Caco-2 (cell line): ENCODE data around the gene CYP1A2. TPM values are rescaled to one million over a fixed set of nuclear protein-coding genes. Genes with fewer than 3 reads are reported as not detected.
A peak's percentile ranks its signal among the peaks of the same experiment; 100 is the strongest.

Experiments
- Bru-seq: library from RNA; stranded (reverse); fragments of 400-500 nt; gene quantifications from one replicate; lab custom pipeline; 2021; lab: Mats Ljungman, UMichigan
- BruChase-seq, 2 experiments: library from RNA; stranded (reverse); fragments of 400-500 nt; gene quantifications; one replicate each; lab custom pipeline; 2021; lab: Mats Ljungman, UMichigan
- BruUV-seq: library from RNA; stranded (reverse); fragments of 400-500 nt; replicated peaks from 2 replicates; lab custom pipeline; 2021; lab: Mats Ljungman, UMichigan
- CTCF ChIA-PET: fragments of 300-600 bp; sonication (Branson Sonifier 250); formaldehyde crosslinking; loops from one replicate; lab custom pipeline; 2022; ENCODE audit warnings: antibody characterized with exemption; lab: Charles Lee
- POLR2A ChIA-PET: fragments of 300-600 bp; sonication (Branson Sonifier 250); formaldehyde crosslinking; loops from one replicate; lab custom pipeline; 2022; ENCODE audit warnings: antibody characterized with exemption; lab: Charles Lee
- DNase-seq, 2 experiments: peaks; one replicate each; pipeline versions ENCODE4 v3.0.0 to v3.0.0-alpha.2; 2020 to 2022
- H3K27me3 ChIP-seq: replicated peaks from 2 replicates; pipeline ENCODE4 v1.6.0; 2011; ENCODE audit warnings: low read length; ENCODE audit not compliant: control insufficient read depth, insufficient read depth
- H3K36me3 ChIP-seq: 2 replicates; pipeline ENCODE4 v1.5.1; 2011; ENCODE audit warnings: low read length; ENCODE audit not compliant: control insufficient read depth, insufficient read depth
- H3K4me1 ChIP-seq: fragments of 250-450 bp; sonication (Bioruptor Pico); 2 replicates; pipeline ENCODE4 v1.5.1; 2020; ENCODE audit warnings: mild to moderate bottlenecking
- H3K4me3 ChIP-seq: 2 replicates; pipeline ENCODE4 v1.5.1; 2011; ENCODE audit warnings: low read depth, mild to moderate bottlenecking, control low read depth, low read length
- H3K9me3 ChIP-seq: fragments of 250-450 bp; sonication (Bioruptor Pico); 2 replicates; pipeline ENCODE4 v1.5.1; 2020; ENCODE audit warnings: mild to moderate bottlenecking, moderate library complexity
- H3K27ac Mint-ChIP-seq: one replicate; pipeline ENCODE4 v1.8.0; 2022; ENCODE audit warnings: mixed read lengths; ENCODE audit not compliant: unreplicated experiment
- H3K27me3 Mint-ChIP-seq: one replicate; pipeline ENCODE4 v1.8.0; 2022; ENCODE audit warnings: mixed read lengths; ENCODE audit not compliant: insufficient read depth, unreplicated experiment
- H3K36me3 Mint-ChIP-seq: one replicate; pipeline ENCODE4 v1.8.0; 2022; ENCODE audit warnings: mild to moderate bottlenecking, mixed read lengths; ENCODE audit not compliant: insufficient read depth, unreplicated experiment
- H3K4me1 Mint-ChIP-seq: one replicate; pipeline ENCODE4 v1.8.0; 2022; ENCODE audit warnings: low read depth, mixed read lengths; ENCODE audit not compliant: unreplicated experiment
- H3K4me3 Mint-ChIP-seq: one replicate; pipeline ENCODE4 v1.8.0; 2022; ENCODE audit warnings: mild to moderate bottlenecking, moderate library complexity, mixed read lengths; ENCODE audit not compliant: unreplicated experiment
- H3K9me3 Mint-ChIP-seq: one replicate; pipeline ENCODE4 v1.8.0; 2022; ENCODE audit warnings: mixed read lengths; ENCODE audit not compliant: unreplicated experiment
- intact Hi-C: fragments of 100-400 bp; cut with micrococcal nuclease; formaldehyde crosslinking; loops from one replicate; pipeline ENCODE4 v1.10.0; 2022; ENCODE audit not compliant: unreplicated experiment
- long read RNA-seq: library from polyadenylated mRNA; stranded (forward); transcript quantifications from one replicate; pipeline ENCODE4 v2.0.0, GENCODE V29; 2022
- total RNA-seq: library from RNA; stranded (reverse); gene quantifications from 2 replicates; pipeline ENCODE4 v1.2.3, GENCODE V29; 2022
- TF ChIP-seq, protein P1 (sequence below), 2 experiments: fragments of 200-600 bp in 1 of 2; IDR thresholded peaks; 1 replicate in 1 of 2; 2 replicates in 1 of 2; pipeline versions ENCODE4 v1.5.1 to v1.8.0; 2011 to 2022; ENCODE audit warnings: antibody characterized with exemption in 1 of 2, control low read depth in 1 of 2, inconsistent platforms in 1 of 2, low read depth in 1 of 2, low read length in 1 of 2, mild to moderate bottlenecking in 1 of 2, moderate library complexity in 1 of 2; ENCODE audit not compliant: insufficient read depth in 1 of 2, severe bottlenecking in 1 of 2, unreplicated experiment in 1 of 2

CYP1A2 gene
- total RNA-seq (not detected in 2 replicates), Bru-seq, nascent RNA (percentile 9 among the genes with signal in this experiment), BruChase-seq, experiment 1, labeled RNA remaining after a 2-hour chase (percentile 9 among the genes with signal in this experiment), BruChase-seq, experiment 2, labeled RNA remaining after a 6-hour chase (percentile 10 among the genes with signal in this experiment)
- long read RNA-seq = 0 reads

DNA sequence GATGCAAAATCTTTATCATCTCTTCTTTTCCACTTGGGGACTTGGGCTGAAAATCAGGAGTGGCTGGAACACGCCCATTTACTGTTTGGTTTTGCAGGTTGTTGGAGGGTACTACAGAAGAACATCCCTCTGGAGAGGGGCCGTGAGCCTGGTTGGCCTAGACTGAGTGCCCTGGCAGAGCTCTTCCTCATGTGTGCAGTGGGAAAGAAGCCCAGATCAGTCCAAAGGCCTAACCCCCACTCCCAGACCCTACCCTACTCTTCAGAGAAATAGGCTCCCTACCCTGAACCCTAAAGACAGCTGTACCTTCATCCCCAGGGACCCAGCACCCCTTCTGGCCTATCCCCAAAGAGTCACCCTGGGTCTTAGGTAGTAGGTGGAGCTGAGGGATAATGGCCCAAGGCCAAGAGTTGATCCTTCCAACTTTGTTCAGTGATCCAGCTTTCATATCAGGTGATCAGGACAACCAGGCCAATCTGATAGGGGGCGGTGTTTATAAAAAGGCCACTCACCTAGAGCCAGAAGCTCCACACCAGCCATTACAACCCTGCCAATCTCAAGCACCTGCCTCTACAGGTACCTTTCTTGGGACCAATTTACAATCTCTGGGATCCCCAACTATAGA, at the start of gene CYP1A2:
Gene CYP1A2 (plus strand): TSS at position 524 of the 625 bp plus-strand sequence. CDS start 894 bp downstream, outside the sequence.
- H3K4me3 Mint-ChIP-seq = no peak within 1 kb of the TSS
- H3K9me3 ChIP-seq = no peaks in the 10 kb centered on the region
- H3K36me3 ChIP-seq = no peaks in the 10 kb centered on the region
- CTCF ChIA-PET = no interaction called here
- H3K4me1 Mint-ChIP-seq = no peaks in the 10 kb centered on the region
- TF ChIP-seq, protein P1, sequence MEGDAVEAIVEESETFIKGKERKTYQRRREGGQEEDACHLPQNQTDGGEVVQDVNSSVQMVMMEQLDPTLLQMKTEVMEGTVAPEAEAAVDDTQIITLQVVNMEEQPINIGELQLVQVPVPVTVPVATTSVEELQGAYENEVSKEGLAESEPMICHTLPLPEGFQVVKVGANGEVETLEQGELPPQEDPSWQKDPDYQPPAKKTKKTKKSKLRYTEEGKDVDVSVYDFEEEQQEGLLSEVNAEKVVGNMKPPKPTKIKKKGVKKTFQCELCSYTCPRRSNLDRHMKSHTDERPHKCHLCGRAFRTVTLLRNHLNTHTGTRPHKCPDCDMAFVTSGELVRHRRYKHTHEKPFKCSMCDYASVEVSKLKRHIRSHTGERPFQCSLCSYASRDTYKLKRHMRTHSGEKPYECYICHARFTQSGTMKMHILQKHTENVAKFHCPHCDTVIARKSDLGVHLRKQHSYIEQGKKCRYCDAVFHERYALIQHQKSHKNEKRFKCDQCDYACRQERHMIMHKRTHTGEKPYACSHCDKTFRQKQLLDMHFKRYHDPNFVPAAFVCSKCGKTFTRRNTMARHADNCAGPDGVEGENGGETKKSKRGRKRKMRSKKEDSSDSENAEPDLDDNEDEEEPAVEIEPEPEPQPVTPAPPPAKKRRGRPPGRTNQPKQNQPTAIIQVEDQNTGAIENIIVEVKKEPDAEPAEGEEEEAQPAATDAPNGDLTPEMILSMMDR (IDR thresholded peaks at IDR 0.05; ENCODE audit: insufficient read depth in 1 of 2, low read depth in 1 of 2, low read length in 1 of 2, severe bottlenecking in 1 of 2, unreplicated experiment in 1 of 2) = no peak
- H3K4me1 ChIP-seq = no peaks in the 10 kb centered on the region; the same call in 1 of the 2 replicates
- POLR2A ChIA-PET = no interaction called here
- no peaks in the 10 kb centered on the region for H3K36me3 Mint-ChIP-seq
- no peaks in the 10 kb centered on the region for H3K27me3 ChIP-seq
- no peaks in the 10 kb centered on the region for H3K27me3 Mint-ChIP-seq
- no peaks in the 10 kb centered on the region for H3K9me3 Mint-ChIP-seq
- no TSS peak for BruUV-seq
- no peak for DNase-seq
- no peak within 1 kb of the TSS for H3K4me3 ChIP-seq
- intact Hi-C loops = no loop called here
- no peak within 1 kb of the TSS for H3K27ac Mint-ChIP-seq

DNA sequence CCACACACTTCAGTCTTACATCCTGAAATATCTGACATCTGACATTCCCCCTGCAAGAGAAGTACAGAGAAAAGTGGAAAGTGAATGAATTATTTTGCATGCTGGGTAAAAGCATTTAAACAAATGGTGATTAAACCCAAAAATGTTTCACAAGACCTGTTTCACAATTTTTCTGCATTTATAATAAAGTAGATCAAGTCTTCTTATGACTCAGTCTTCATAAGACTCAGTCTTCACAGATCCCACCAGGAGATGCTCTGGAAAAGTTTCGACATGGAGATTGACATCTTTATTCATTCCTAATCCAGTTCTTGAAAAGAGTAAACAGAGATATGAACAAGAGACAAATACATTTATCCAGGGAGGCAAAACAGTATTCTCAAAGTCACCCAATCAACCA, 39.6 kb upstream of the CYP1A2 start:
- DNase-seq = no peak
- TF ChIP-seq, protein P1 (IDR thresholded peaks at IDR 0.05; ENCODE audit: insufficient read depth in 1 of 2, low read depth in 1 of 2, low read length in 1 of 2, severe bottlenecking in 1 of 2, unreplicated experiment in 1 of 2) = no peak
- H3K27me3 ChIP-seq = no peaks in the 10 kb centered on the region
- BruUV-seq = no TSS peak
- Mint-ChIP-seq H3K4me1 (no peaks in the 10 kb centered on the region), H3K27ac (no peak overlapping the region), H3K27me3 (no peaks in the 10 kb centered on the region), H3K36me3 (no peaks in the 10 kb centered on the region), H3K4me3 (no peak overlapping the region), H3K9me3 (no peaks in the 10 kb centered on the region)
- H3K4me3 ChIP-seq = no peak overlapping the region
- H3K36me3 ChIP-seq = no peaks in the 10 kb centered on the region
- H3K9me3 ChIP-seq = no peaks in the 10 kb centered on the region
- CTCF ChIA-PET = interaction anchor here (1.2 kb wide), 1 partner anchor 61 kb away, joined by 3 read pairs; no protein-coding TSS in a partner anchor
- POLR2A ChIA-PET = no interaction called here
- intact Hi-C loops = no loop called here
- no peaks in the 10 kb centered on the region for H3K4me1 ChIP-seq

DNA sequence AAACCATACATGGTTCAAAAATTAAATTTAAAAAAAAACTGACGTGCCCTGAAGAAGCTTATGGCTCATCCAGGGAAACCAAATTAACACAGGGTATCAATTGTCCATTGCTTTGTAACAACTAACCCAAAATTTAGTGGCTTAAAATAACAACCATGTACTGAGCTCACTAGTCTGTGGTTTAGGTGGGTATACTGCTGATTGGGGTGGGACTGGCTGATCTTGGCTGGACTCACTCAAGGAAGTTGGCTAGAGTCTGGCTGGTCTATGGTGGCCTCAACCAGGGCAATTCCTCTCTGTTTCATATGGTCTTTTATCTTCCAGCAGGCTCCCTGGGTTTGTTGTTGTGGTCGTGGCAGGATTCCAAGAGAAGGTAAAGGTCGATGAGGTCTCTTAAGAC, 38.8 kb upstream of the CYP1A2 start:
- TF ChIP-seq, protein P1 (IDR thresholded peaks at IDR 0.05; ENCODE audit: insufficient read depth in 1 of 2, low read depth in 1 of 2, low read length in 1 of 2, severe bottlenecking in 1 of 2, unreplicated experiment in 1 of 2) = no peak
- Mint-ChIP-seq H3K36me3 (no peaks in the 10 kb centered on the region), H3K9me3 (no peaks in the 10 kb centered on the region), H3K27ac (no peak overlapping the region), H3K4me1 (no peaks in the 10 kb centered on the region), H3K4me3 (no peak overlapping the region), H3K27me3 (no peaks in the 10 kb centered on the region)
- DNase-seq = no peak
- H3K4me3 ChIP-seq = no peak overlapping the region
- no peaks in the 10 kb centered on the region for H3K27me3 ChIP-seq
- H3K36me3 ChIP-seq = no peaks in the 10 kb centered on the region
- CTCF ChIA-PET = no interaction called here
- no peaks in the 10 kb centered on the region for H3K4me1 ChIP-seq
- POLR2A ChIA-PET = no interaction called here
- intact Hi-C loops = no loop called here
- BruUV-seq = no TSS peak
- H3K9me3 ChIP-seq = no peaks in the 10 kb centered on the region
